NCI-H524 treated with DMSO at 0.1 percent for 48 hours (cell line): ENCODE measurements around the gene ZNF441.
"Not testable (repeated sequence)": the region's sequence is repeated elsewhere in the genome, so short reads cannot be mapped to it uniquely, and the experiment has no call there.

Experiments used
- DNase-seq: peaks from one replicate; lab custom pipeline; 2025; lab: John Stamatoyannopoulos, UW

ZNF441 gene

DNA sequence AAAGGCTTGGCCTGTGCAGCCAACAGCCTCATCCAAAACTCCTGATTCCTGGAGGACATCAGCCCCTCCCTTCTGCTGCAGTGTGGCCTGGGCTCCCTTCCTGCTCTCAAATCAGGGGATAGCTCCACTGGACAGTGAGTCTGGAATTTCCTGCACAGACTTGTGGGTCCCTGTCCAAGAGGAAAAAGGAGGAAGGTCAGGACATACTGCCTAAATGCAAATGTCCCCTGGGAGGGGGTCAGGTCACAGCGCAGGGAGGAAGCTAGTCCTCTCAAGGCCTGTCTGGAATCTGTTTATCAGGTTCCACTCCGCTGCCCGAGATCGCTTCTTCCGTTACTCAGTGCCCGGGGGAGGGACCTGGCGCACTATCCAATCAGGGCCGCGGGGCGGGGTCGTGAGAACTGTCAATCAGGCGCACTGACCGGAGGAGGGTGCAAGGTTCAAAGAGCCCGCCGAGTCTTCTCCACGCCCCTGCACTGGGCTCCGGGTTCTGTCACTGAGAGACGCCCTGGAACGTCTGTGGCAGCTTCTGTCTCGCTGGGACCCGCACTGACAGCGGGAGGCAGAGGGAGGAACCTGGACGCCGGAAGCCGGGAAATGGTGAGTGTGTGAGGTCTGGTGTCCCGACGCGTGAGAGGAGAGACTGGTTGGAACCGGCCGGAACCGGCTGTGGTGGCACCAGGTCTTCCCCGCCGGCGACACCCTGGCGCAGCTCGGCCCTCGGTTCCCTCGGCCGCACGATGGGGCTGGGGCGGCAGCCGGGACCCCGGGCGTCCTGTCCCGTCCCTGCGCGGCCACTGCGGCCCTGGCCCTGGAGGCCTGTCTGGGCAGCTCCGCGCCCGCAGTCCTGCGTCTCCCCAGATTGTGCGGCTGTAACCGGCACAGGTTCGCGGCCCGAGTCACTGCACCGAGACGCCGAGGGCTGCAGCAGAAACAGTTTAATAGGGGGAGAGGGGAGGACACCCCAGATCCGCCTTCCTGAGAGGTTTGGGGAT is at the start of gene ZNF441:
ZNF441 (plus strand) TSS at position 404 of the 995 bp plus-strand sequence; CDS start at position 598, 194 bp downstream.
- DNase-seq, result peak; percentile 72

DNA sequence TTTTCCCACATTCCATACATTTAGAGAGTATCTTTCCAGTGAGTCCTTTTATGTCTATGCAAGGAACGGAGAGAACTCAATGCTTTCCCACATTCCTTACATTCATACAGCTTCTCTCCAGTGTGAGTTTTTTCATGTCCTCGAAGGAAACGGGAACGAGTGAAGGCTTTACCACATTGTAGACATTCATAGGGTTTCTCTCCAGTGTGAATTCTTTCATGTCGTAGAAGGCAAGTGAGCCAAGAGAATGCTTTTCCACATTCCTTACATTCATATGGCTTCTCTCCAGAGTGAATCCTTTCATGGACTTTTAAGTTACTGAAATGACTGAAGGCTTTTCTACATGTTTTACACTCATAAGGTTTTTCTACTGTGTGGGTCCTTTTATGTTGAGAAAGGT is 45.1 kb upstream of the ZNF441 start:
- DNase-seq, result no peak

DNA sequence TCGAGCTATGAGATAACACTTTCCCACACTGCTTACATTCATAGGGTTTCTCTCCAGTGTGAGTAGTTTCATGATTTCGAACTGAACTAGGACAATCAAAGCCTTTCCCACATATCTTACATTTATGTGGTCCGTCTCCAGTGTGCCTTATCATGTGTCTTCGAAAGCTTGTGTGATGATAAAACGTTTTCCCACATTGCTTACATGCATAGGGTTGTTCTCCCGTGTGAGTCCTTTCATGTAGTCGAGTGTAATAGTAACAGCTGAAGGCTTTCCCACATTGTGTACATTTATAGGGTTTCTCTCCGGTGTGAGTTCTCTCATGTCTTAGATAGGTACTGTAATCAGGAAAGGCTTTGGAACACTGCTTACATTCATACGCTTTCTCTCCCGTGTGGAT is 44.4 kb upstream of the ZNF441 start:
- no peak for DNase-seq

DNA sequence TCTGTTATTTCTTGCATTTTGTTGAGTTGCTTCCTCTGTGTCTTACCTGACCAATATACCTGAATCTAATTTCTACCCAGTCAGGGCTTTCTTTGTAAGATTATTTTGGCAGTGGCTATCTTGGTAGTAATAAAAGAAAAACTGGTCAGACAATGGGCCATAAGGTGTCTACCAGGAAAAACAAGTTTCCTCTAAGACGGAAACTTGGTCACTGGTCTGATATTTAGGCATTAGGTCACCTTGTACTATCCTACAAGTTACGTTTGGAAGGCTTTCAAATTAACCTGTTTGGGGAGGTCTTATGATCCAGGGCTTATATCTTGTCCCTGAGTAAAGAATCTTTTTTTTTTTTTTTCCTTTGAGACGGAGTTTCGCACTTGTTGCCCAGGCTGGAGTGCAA is 37.2 kb upstream of the ZNF441 start:
- no peak for DNase-seq

DNA sequence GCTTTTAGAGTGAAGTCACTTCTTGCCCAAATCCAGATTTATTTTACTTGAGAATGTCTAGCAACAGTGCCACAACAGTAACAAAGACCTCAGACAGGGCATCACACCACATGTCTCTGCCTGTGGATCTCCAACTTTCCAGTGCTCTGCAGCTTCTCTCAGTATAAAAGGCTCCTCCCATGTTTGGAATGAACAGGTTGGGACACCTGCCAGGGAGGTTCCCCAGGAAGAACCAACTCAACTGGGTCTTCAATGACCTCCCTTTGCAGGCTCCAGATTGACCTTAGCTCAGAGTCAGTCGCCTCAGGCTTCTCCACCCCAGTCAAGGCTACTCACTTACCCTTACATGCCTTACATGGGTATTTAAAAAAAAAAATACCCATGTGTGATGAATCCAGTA is 31.4 kb upstream of the ZNF441 start:
- no peak for DNase-seq

DNA sequence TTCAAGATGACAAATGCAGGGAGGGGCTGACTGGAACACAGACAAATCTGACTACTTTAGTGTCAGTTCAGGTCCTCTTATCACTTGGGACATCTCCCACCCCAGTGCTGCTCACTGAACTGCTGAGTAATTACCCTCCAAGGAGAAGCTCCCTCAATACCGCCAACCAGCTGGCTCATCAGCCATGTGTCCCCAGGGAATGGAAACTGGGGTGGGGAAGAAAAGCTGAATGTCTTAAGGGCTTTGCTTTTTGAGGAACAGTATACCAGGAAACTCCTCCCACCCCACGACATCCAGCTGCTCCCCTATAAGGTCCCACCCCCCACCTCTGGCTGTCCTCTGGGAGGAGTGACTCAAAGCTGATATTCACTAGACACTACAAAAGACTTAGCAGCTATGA is 30.1 kb upstream of the ZNF441 start:
- DNase-seq, result no peak

DNA sequence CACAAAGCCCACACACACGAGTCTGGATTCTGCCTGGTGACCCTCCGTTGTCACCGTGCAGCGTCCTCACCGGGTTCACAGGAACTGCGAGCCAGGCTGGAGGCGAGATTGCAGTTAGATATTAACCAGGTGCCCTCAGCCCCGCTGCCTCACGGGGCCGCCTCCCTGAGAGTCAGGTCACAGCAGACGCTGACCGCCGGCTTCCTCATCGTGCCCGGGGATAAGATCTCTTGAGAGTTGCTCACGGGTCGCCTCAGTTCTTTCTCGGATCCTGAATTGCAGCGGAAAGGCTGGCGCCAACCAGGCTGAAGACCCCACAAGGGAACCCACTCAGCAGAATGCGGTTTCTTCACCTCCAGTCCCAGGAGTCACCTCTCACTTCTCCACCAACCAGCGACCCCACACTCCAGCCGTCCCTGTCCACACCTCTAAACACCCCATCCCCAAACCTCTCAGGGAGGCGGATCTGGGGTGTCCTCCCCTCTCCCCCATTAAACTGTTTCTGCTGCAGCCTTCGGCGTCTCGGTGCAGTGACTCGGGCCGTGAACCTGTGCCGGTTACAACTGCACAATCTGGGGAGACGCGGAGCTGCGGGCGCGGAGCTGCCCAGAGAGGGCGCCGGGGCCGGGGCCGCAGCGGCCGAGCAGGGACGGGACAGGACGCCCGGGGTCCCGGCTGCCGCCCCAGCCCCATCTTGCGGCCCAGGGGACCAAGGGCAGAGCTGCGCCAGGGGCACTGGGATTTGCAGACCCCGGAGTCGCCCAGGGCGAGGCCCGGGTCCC is 28.6 kb upstream of the ZNF441 start:
- DNase-seq, result no peak

DNA sequence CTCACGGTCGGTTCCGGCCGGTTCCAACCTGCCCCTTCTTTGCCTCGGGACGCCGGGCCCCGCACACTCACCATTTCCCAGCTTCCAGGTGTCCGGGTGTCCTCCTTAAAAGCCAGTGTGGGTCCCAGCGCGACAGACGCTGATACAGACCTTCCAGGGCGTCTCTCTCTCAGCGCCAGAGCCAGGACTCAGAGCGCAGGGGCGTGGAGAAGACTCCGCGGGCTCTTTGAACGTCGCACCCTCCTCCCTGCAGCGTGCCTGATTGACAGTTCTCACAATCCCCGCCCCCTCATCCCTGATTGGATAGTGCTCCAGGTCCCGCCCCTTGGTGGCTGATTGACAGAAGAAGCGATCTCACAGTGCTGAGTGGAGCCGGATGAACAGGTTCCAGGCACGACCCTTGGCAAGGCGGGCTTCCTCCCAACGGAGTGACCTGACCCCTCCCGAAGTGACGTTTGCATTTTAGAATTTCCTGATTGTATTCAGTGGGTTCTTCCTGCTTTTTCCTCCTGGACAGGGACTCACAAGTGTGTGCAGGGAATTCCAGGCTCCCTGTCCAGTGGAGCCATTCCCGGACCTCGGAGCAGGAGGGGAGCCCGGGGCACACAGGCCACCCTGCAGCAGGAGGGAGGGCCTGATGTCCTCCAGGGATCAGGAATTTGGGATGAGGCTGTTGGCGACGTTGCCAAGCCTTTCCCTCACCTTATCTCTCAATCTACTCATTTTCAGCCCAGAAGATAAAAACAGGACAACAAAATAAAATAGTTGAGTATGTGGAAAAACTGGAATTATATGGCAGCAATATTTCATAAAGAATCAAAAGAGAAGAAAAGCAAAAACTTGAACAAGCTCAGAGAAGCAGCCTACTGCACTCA is 27.8 kb upstream of the ZNF441 start, which contains the start of gene ZNF823:
ZNF823 (minus strand) TSS at position 201 of the 875 bp plus-strand sequence; CDS start at position 74, 127 bp downstream.
- peak; percentile 96 for DNase-seq

DNA sequence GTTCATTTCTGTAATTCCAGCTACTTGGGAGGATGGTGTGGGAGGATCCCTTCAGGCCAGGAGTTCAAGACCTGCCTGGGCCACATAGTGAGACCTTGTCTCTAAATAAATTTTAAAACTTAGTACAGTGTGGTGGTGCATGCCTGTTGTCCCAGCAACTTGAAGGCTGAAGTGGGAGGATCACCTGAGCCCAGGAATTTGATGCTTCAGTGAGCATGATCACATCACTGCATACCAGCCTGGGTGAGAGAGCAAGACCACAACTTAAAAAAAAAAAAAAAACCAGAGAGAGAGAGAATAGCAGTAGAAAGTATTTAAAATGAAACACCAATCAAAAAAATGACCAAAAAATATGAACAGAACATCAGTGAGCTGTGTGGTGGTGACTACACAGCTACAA is 20.9 kb upstream of the ZNF441 start:
- no peak for DNase-seq

DNA sequence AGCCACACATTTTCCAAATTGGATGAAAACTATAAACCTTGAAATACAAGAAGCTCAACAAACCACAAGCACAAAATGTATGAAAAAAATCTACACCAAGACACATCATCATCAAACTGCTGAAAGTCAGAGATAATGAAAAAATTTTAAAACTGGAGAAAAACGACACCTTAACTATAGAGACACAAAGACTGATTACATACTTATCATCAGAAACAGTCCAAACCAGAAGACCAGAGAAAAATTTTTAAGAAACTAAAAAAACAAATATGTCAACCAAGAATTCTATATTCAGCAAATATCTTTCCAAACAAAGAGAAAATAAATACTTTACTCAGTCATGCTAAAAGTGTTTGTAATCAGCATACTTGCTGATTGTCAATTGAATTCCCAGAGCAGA is 19.5 kb upstream of the ZNF441 start:
- no peak for DNase-seq

DNA sequence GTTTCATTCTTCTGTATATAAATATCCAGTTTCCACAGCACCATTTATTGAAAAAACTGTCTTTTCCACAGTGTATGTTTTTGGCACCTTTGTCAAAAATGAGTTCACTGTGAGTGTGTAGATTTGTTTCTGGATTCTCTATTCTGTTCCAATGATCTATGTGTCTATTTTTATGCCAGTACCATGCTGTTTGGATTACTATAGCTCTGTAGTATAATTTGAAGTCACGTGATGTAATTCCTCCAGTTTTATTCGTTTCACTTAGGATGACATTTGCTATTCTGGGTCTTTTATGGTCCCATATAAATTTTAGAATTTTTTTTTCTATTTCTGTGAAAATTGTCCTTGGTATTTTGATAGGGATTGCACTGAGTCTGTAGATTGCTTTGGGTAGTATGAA is 17.0 kb upstream of the ZNF441 start:
- DNase-seq, result no peak

DNA sequence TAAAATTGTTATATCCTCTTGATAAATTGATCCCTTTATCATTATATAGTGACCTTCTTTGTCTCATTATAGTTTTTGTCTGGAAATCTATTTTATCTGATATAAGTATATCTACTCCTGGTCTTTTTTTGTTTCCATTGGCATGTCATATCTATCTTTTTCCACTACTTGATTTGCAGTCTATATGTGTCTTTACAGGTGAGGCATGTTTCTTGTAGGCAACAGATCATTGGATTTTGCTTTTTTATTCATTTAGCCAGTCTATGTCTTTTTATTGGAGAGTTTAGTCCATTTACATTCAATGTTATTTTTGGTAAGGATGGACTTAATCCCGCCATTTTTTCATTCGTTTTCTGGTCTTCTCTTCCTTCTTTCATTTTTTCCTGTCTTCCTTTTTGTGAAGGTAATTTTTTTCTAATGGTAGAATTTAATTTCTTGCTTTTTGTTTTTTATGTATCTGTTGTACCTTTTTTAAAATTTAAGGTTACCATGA is 14.5 kb upstream of the ZNF441 start:
- DNase-seq, result no peak

DNA sequence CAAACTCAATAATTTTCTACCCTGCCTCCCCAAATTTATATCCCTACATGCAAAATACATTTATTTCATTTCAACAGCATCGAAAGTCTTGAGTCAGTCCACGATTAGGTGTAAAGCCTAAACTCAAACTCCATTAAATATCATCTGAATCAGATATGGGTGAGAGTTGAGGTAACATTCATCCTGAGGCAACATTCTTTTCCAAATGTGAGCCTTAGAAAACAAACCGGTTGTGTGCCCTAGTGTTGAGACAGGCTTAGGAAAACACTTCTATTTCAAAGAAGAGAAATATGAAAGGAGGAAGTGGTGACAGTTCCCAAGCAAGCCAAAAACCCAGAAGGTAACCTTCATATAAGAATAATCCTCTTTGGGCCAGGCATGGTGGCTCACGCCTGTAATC is 12.1 kb upstream of the ZNF441 start:
- DNase-seq, result no peak

DNA sequence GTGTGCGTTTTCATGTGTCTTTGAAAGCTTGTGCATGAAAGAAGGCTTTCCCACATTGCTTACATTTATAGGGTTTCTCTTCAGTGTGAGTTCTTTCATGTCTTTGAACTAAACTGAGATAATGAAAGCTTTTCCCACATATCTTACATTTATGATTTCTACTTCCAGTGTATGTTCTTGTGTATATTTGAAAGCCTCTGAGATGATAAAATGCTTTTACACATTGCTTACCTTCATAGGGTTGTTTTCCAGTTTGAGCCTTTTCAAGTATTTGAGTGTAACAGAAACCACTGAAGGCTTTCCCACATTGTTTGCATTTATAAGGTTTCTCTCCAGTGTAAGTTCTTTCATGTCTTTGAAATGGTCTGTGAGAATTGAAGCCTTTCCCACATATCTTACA is 9.8 kb upstream of the ZNF441 start:
- no peak for DNase-seq

DNA sequence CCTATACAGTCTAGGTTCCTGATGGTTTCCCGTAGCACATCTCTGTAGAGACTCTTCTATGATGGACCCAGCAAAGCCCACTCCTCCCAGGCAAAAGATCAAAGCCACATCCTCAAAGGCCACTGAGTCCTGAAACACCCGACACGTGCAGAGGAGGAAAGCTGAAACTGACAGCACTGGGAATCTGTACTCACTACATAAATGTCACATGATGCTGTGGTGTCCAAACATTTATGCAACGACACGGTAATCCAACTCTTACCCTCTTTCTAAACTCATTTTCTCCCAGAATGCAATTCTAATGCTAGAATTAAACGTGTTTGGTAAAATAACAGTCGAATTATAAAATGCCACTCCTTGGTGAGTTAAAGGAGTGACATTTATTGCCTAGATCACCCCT is 7.0 kb upstream of the ZNF441 start:
- no peak for DNase-seq

DNA sequence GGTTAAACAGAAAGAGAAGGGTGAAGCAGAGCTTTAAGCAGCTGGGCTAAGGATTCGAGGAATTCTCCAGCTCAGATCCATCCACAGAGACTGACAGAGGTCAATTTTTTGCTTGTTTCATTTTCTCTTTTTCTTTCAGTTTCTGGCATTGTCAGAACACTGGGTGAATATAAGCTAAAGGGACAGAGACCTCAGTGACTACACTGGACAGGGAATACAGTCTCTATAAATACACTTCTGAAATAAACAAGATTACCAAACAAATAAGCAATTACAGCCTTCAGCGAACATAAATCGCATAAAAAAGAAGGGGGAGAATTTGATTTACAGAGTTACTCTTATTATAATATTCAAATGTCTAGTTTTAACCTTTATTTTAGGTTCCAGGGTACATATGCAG is 3.7 kb upstream of the ZNF441 start:
- no peak for DNase-seq

DNA sequence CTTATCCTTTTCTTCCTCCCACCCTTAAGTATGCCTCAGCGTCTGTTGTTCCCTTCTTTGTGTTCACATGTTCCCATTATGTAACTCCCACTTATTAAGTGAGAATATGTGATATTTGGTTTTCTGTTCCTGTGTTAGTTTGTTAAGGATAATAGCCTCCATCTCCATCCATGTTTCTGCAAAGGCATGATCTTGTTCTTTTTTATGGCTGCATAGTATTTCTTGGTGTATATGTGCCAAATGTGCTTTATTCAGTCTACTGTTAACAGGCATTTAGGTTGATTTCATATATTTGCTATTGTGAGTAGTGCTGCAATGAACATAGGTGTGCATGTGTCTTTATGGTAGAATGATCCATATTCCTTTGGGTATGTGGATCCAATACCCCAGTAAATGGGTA is 3.2 kb upstream of the ZNF441 start:
- no peak for DNase-seq

DNA sequence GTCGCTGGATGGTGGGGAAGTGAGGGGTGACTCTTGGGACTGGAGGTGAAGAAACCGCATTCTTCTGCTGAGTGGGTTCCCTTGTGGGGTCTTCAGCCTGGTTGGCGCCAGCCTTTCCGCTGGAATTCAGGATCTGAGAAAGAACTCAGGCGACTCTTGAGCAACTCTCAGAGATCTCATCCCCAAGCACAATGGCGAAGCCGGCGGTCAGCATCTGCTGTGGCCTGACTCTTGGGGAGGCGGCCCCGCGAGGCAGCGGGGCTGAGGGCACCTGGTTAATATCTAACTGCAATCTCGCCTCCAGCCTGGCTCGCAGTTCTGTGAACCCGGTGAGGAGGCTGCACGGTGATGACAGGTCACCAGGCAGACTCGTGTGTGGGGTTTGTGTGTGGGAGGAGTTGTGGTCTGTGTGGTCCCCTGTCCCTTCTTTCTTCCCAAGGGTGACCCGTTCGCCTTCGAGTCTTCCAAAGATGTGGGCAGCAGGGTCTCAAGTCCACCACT is 883 bp downstream of the ZNF441 start:
- DNase-seq, result no peak

DNA sequence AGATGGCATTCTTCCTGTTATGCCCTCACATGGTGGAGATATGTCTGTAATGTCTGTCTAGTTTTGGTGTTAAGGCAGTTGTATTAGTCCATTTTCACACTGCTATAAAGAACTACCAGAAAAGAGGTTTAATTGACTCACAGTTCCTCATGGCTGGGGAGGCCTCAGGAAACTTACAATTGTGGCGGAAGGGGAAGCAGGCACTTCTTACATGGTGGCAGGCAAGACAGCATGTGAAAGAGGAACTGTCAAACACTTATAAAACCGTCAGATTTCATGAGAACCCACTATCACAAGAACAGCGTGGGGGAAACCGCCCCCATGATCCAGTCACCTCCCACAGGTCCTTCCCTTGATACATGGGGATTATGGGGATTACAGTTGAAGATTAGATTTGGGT is 3.2 kb downstream of the ZNF441 start:
- no peak for DNase-seq

DNA sequence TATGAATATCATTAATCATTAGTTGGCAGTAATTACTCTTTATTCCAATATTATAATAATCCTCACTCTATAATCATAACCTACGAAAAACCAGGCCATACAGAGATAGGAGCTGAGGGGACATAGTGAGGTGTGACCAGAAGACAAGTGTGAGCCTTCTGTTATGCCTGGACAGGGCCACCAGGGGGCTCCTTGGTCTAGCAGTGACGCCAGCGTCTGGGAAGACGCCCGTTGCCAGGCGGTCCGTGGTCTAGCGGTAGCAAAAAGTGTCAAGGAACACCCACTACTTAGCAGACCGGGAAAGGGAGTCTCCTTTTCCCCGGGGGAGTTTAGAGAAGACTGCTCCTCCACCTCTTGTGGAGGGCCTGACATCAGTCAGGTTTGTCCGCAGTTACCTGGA is 4.7 kb downstream of the ZNF441 start:
- DNase-seq, result not testable (repeated sequence)

DNA sequence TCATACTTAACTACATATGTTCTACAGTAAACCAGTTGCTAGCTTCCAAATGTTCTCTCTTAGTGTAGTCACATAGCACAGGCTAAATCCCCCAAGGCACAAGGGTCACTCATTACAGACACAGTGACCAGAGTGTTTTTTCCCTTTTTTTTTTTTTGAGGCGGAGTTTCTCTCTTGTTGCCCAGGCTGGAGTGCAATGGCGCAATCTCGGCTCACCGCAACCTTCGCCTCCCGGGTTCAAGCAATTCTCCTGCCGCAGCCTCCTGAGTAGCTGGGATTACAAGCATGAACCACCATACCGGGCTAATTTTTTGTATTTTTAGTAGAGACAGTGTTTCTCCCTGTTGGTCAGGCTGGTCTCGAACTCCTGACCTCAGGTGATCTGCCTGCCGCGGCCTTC is 9.9 kb downstream of the ZNF441 start:
- DNase-seq, result not testable (repeated sequence)
